Stimulated activated CD8-positive, alpha-beta memory T cell treated with anti-CD3 and anti-CD28 coated beads, Interleukin-12 subunit alpha, Interleukin-12 subunit beta, amount 100 ng/mL, for 1 hour (primary cell): ENCODE measurements around the gene NDRG4.

Experiments
- DNase-seq: peaks from one replicate; pipeline ENCODE4 v3.0.0-alpha.2; 2020; ENCODE audit warnings: low read depth

NDRG4 gene

GRCh38 chr16:58510097-58510775, 10.3 kb downstream of the NDRG4 start:
- DNase-seq, result no peak

DNA sequence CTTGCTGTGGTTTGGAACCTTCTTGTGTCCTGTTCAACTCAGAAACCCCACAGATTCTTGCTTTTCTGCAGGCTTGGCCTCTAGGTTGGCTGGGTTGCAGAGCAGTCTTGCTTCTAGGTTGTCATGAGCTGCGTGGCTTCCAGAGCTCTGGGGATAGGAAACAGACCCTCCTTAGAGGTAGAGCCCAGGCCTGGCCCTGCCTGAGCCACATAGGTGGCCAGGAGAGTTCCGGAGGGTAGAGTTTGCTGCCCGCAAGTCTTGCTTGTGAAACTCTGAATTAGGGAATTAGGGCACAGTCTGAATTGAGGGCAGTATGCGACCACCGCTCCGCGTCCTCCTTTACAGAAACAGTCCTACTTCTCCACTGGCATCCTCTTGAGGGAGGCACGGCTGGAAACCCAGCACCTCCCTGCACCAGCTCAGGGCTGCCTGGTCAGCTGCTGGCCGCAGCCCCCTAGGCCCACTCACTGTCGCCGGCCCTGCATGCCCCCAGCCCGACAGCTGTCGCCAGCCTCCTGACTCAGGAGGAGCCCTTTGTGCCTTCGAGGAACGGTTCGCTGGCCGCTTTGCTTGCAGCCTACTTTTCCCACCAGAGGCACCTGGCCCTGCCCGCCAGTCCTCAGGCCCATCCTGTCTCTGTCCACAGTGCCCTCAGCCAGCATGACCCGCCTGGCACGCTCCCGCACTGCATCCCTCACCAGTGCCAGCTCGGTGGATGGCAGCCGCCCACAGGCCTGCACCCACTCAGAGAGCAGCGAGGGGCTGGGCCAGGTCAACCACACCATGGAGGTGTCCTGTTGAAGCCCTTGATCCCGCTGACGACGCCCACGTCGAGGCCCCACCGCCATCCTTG, 11.1 kb downstream of the NDRG4 start:
- DNase-seq, result no peak

DNA sequence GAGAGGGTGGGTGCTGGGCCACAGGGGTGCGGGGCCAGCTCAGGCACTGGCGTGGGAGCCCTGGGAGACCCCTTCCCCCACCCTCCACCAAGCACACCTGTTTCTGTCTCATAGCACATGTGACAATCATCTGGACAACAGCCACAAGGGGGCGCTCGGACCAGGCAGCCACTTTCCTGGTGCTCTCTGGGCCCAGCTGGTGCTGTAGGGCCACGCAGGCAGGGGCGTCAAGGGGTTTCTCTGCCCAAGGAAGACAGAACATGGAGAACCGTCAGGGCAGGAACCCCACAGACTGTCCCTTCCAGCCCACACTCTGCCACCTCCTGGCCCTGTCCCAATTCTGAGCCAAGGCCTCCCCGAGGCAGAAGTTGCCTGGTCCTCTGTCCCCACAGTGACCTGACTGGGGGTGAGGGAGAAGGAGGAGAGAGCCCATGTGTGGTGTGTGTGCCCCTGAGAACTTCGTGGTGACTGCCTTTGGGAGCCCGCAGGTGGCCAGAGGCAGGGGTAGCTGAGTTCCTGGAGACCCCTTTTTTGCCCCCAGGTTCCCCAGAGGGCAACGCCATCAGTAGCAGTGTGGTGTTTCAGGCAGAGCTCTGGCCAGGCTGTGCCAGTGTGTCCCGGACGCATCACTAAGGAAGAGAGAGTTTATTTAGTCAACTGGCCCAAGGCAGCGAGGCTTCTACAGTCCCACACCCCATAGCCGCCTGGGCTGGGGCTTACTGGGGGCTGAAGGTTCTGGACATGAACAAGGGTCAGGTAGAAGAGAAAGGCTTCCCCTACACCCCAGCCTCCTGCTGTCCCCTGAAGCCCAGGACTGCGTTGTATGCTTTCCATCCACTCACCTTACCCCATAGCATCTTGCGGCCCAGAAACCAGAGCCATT, 12.2 kb downstream of the NDRG4 start:
- peak; percentile 81 for DNase-seq

DNA sequence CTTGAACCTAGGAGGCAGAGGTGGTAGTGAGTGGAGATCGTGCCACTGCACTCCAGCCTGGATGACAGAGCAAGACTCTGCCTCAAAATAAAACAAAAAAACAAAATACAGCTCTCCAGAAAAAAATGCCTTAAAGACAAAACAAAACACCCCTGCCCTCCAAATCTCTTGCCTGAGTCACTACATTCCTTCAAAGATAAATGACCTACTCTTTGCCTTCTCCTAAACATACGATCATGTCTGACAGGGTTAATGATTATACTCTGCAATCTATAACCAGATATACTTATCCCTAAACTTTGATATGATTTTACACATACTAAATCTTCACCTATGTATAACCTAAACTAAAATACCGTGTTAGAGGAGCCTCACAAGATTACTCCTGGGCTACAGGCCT, 13.9 kb downstream of the NDRG4 start:
- DNase-seq, result no peak

DNA sequence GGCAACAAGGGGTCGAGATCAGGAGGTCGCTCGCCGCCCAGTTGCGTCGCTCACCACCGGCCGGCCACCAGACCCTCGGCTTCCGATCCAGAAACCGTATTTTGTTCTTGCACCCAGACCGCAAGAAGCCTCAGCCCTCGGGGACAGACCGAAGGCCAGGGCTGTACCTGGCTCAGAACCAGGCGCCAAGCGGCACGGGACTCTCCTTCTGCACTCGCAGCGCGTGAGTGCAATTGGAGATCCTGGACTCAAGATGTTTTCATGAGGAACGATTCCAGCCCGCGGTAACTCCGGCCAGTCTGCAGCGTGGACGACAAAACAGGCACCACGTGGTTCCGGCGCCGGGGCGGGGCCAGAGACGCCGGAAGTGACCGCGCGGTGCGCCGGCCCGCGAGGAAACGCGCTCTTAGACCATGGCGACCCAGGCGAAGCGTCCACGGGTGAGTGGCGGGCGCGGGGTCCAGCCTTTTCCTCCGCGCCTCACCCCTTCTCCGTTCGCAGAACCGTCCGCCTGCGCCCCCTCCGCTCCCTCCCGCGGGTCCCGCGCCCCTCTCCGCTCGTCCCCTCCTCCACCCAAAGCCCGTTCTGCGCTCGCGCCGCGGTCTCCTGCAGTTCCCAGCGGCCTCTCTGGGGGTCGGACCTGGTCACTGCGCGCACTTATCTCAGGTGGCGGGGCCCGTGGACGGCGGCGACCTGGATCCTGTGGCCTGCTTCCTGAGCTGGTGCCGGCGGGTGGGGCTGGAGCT, 15.4 kb downstream of the NDRG4 start, which contains the start of gene SETD6:
SETD6 (plus strand) TSS at position 393 of the 746 bp plus-strand sequence; CDS start at position 414, 21 bp downstream.
- peak; percentile 55 for DNase-seq

DNA sequence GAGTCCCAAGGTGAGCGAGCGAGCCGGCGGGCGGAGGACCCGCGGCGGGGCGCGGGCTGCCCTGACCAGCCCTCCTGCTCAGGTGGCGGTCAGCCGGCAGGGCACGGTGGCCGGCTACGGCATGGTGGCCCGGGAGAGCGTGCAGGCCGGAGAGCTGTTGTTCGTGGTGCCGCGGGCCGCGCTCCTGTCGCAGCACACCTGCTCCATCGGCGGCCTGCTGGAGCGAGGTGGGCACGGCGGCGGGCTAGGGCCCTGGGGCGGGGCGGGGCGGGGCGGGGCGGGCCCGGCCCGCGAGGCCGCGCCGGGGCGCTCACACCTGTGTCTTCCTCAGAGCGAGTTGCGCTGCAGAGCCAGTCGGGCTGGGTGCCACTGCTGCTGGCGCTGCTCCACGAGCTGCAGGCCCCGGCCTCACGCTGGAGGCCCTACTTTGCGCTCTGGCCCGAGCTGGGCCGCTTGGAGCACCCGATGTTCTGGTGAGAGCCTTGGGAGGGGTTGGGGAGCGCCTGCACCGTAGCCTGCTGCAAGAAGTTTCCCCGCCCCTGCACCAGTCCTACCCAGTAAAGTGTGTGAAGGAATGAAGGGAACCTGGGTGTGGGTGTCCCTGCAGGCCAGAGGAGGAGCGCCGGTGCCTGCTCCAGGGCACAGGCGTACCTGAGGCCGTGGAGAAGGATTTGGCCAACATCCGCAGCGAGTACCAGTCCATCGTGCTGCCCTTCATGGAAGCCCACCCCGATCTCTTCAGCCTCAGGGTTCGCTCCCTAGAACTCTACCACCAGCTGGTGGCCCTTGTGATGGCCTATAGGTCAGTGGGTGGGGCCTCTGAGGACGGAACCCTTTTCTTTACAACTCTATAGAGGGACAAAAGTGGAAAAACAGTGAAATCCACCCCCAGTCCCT, 16.2 kb downstream of the NDRG4 start:
- DNase-seq, result no peak

DNA sequence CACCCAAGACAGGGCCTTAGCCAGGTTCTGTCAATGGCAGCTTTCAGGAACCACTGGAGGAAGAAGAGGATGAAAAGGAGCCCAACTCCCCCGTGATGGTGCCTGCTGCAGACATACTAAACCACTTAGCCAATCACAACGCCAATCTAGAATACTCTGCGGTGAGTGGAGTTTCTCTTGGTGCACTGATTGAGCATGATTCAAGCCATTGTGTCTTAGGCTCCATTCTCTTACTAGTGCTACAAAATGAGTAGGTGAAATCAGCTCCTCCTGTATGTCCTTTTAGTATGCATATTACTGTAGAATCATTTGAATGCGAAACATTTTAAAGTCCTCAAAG, 16.8 kb downstream of the NDRG4 start:
- DNase-seq, result no peak

GRCh38 chr16:58518083-58518979, 18.4 kb downstream of the NDRG4 start:
- no peak for DNase-seq

- no peak for DNase-seq
These were observed 19.0 kb downstream of the NDRG4 start for GRCh38 chr16:58518980-58519368.

DNA sequence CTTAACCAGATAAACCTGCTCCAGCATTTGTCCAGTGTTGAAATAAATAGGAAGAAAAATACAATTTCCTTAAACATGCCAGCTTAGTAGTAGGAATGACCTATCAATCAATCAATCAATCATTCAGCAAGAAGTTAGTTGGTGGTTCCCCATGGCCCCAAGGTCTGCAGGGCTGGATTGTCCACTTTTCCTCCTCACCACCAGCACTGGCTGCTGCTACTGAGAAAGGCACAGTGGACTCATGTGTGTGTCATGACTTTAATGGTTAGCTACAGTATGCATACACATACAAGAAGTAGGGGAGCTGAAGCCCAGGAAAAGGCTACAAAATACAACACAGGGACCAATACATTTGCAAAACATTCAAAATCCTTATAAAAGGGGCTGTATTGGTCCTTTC, 19.8 kb downstream of the NDRG4 start:
- no peak for DNase-seq

- no peak for DNase-seq
These were observed 30.2 kb downstream of the NDRG4 start for GRCh38 chr16:58530179-58530578.

DNA sequence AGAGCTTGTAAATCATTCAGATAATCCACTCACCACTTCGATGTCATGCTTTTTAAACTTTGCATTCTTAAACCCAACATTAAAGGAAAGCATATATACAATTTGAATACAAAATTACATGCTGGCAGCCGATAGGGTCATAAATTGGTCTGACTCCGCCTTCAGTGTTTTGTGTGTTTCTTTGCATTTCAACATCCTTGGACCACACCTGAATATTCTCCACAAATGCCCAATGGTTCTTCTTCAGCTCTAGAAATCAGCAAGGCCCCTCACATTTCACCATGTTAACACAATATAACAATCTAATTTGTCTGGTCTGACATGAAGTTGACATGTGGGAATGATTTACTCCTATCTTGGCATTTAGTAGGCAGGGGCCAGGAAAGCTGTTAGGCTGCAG, 32.5 kb downstream of the NDRG4 start:
- DNase-seq, result no peak

GRCh38 chr16:58533751-58534470, 34.0 kb downstream of the NDRG4 start:
- no peak for DNase-seq

GRCh38 chr16:58535100-58535499, 35.2 kb downstream of the NDRG4 start:
- DNase-seq, result no peak

DNA sequence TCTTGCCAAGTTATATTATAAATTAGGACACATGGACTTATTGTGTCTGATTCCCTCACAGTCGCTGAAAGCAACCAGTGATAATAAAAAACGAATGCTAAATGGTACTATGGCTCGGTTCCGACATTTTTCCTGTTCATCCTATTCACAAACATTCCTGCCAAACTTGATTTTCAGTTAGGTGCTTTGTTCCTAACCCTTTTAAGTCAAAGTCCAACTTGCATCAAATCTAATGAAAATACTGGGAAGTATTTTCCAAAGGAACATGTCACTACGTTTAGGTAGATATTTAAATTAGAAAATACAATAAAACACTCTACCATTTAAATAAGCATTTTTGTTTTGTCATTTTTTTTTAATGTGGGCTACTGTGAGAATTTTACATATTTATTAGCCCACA, 36.3 kb downstream of the NDRG4 start:
- no peak for DNase-seq

GRCh38 chr16:58537124-58537906, 37.4 kb downstream of the NDRG4 start:
- no peak for DNase-seq

DNA sequence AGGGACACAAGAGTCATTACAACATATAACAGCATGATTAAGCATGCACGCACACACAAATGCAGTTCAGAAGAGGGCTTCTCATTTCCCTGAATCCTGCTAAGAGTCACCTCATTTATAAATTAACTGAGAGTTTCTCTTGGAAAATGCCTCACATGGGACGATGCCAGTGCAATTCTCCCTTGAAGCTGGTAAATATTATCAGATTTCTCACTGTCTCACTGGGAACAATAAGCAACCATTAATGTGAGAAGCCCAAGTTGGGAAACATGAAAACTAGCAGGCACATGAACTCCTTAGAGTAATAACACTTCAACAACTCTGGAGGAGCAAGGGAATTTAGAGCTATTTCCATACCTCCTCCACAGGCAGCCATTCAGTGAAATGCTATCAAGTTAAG, 41.8 kb downstream of the NDRG4 start:
- DNase-seq, result no peak

DNA sequence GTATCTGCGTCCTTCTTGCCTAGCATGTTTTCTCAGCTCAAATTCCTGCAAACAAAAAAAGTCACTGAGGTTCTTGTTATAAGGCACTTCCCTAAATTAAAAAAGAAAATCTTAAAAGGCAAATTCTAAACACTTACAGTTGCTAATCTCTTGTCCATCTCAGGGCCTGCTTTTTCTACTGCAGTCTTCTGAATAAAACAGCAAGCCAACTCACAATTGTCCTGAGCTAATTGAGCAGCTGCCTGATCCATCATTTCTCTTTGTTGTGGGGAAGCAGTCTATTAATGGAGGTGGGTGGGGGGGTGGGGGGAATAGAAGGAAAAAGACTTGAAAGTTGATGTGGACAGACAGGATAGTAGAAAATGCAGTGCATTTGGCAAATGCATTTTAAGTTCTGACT, 42.3 kb downstream of the NDRG4 start:
- DNase-seq, result no peak
